HG03066 (cell line): ENCODE data around the gene WDR46.
"Not testable (repeated sequence)": the region's sequence is repeated elsewhere in the genome, so short reads cannot be mapped to it uniquely, and the experiment has no call there.

Experiments
- ATAC-seq: cut with Tn5 transposase; IDR thresholded peaks from one replicate; pipeline ENCODE4 v1.9.1; 2021; ENCODE audit warnings: low read depth; ENCODE audit not compliant: unreplicated experiment

WDR46 gene

DNA sequence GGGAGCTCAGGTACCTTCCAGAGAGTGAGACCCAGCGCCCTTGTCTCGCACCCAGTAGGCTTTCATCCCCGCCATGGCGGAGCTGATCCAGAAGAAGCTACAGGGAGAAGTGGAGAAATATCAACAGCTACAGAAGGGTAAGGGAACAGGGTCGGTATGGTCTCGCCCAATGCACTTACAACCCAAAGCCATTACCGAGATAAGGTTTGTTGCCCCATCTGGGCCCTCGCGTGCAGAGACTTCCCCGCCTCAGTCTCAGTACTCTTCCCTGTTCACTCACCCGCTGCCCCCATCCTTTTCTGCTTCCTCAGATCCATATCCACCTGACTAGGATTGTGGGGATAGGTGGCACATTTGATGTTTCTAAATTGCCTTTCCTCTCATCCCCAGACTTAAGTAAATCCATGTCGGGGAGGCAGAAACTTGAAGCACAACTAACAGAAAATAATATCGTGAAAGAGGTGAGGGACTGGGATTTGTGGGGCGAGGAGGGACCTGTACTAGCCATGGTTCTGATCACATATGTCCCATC, 811 bp upstream of the WDR46 start:
- ATAC-seq, result no peak

DNA sequence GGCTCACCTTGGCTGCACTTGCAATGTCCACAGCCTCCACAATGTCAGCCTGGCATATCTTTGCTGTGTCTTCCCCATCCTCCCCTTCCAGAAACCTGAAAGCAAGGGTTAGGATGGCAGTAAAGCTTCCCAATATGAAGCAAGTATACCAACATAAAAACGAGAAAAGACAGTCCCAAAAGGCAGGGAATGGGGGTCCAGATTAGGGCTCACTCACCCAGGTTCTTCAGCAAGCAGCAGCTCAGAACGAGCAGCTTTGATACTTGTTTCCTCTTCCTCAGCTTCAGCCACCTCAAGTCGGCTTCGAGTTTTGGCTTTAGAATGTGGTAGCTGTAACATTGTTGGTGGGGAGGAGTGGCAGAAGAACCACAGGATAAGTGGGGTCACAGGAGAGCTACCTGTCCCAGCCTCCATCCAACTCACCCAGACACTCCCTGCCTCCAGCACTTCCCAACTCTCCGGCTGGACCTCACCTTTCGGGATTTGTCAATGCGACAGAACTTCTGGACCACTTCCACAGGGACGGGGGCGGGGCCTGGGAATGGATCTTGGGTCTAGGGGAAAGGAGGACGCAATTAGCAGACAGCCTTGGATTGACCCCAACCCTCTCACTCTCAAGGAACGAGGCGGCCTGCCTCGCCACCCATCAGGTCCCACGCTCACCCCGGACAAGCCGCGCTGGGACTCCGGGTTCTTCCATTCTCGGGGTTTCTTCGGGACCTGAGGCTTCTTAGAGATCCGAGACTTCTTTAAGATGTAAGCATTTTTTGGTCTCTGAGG, 708 bp downstream of the WDR46 start:
- ATAC-seq, result no peak

DNA sequence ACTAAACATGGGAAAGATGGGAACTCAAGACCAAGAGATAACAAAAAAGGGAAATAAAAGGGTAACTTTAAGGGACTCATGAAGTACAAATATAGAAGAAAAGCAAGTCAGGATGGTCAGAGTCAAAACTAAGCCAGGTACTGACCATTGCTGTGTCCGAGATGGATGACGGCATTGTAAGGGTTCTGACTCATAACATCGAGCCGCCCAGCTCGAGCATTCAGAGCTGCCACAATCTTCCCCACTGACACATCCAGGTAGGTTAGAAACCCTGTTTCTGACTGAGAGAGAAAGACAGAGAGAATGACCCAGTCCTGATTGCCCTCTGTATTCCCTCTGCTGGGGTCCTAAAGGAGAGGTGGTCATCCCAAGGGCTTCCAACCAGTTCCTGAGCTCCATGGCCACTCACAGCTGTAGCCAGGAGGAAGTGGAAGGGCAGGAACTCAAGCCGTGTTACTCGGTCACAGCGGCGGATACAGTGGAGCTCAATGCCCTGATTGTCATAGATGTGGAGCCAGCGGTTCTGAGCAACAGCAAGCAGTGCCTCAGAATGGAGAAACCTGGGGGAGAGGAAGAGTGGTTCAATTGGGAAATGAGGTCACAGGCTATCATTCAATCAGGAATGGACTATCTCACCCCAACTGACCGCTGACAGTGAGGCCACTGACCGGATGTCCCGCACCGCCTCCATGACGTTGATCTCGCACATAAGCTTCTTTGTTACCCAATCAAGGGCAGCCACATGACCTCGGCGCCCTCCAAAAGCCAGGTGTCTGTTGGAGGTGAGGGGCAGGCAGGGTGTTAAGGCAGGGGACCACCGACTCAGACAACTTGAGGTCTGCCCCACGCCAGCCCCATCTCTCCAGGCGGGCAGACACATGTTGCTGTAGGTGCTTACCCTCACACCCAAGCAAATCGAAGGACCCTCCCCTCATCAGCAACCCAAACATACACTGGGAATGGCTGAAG, 1.8 kb downstream of the WDR46 start:
- no peak for ATAC-seq

DNA sequence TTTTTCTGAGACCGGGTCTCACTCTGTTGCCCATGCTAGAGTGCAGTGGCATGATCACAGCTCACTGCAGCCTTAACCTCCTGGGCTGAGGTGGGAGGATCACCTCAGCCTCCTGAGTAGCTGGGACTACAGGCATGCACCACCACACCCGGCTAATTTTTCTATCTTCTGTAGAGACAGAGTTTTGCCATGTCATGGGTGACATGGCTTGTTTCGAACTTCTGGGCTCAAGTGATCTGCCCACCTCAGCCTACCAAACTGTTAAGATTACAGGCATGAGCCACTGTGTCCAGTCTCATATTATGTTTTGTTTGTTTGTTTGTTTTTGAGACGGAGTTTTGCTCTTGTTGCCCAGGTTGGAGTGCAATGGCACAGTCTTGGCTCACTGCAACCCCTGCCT, 3.8 kb downstream of the WDR46 start:
- not testable (repeated sequence) for ATAC-seq

DNA sequence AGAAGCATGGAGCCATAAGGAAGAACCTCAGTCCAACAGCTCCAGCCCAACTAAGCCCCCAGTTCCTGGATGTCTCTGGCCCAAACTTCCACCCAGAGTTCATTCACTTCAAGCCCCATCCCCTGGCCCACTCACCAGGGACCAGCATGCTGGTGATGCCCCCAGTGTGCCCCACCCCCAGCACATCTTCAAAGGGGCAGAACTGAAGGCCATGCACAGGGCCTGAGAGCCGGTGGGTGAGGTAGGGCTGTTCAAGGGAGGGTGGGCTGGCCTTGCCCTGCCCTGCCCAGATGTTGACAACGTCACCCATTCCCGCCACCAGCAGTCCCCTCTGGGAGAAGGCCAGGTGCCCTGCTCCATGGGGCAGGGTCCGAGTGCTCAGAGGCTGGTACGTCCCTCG, 8.5 kb downstream of the WDR46 start:
- ATAC-seq, result no peak

DNA sequence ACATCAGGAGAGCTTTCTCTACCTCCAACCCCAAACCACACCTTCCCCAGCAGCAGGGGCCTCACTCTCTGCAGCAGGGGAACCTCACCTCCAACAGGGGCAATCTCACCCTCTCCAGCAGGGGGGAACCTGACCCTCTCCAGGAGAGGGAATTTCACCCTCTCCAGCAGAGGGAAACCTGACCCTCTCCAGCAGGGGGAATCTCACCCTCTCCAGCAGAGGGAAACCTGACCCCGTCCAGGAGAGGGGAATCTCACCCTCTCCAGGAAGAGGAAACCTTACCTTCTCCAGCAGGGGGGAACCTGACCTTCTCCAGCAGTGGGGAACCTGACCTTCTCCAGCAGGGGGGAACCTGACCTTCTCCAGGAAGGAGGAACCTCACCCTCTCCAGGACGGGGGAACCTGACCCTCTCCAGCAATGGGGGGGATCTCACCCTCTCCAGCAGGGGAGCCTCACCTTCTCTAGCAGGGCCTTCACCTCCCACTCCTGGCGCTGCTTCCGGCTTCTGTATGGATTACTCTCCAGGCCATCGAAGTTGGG, 9.0 kb downstream of the WDR46 start:
- ATAC-seq, result no peak

DNA sequence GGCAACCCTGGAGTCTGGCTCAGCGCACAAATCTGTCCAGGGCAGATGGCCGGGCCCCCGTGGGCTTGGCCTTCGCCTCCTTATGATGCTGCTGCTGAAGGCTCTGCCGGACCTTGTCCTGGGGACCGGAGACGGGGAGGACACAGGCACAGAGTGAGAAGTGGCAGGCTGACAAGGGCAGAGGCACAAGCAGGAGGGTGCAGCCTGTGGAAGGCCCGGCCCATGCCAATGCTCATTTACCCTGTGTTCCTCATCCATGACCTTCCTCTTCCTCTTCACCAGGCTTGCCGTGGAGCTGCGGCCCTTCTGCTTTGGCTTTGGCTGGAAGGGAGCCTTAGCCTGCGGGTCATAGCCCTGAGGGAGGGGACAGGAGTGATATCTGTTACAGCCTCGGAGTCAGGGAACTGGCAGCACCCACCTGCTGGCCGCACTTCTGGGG, 9.8 kb downstream of the WDR46 start:
- ATAC-seq, result no peak

DNA sequence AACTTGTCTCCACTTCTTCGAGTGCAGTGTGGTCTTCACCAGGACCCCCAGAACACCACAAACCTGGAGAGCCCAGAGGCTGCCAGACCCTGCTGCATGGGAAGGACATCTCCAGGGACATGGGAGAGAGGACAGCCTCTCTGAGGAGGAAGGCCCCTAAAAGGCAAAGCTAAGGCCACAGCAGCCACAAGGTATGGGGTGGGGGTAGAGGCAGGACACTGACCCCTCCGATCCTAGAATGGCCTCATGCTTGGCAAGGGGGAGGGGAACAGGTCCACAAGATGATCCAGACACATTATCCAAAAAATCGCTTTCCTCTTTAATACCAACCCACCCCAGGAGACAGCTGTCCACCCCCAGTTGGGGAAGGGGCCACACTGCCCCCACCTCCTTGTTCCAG, 10.2 kb downstream of the WDR46 start:
- no peak for ATAC-seq

DNA sequence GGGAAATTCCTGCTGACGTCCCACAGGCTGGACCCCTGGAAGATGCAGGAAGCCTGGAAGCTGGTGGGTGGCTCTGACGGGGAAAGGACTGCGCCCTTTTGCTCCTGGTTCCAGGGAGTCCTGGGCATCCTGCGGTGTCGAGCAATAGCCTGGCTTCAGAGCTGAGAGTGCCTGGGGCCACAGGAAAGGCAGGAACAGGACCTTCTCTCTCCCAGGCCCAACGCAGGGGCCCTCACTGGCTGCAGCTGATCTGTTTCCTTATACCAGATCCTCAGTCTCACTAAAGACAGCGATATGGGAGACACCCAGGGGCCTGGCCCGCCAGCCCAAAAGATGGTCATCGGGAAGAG, 10.7 kb downstream of the WDR46 start:
- ATAC-seq, result no peak

DNA sequence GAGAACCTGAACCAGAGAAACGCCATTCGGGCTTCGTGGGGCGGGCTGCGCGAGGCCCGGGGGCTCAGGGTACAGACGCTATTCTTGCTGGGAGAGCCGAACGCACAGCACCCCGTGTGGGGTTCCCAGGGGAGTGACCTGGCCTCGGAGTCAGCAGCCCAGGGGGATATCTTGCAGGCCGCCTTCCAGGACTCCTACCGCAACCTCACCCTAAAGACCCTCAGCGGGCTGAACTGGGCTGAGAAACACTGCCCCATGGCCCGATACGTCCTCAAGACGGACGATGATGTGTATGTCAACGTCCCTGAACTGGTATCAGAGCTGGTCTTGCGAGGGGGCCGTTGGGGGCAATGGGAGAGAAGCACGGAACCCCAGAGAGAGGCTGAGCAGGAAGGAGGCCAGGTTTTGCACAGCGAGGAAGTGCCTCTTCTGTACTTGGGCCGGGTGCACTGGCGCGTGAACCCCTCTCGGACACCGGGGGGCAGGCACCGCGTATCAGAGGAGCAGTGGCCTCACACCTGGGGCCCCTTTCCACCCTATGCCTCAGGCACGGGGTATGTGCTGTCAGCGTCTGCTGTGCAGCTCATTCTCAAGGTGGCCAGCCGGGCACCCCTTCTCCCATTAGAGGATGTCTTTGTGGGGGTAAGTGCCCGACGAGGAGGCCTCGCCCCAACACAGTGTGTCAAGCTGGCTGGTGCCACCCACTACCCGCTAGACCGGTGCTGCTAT, 11.2 kb downstream of the WDR46 start:
- ATAC-seq, result no peak

DNA sequence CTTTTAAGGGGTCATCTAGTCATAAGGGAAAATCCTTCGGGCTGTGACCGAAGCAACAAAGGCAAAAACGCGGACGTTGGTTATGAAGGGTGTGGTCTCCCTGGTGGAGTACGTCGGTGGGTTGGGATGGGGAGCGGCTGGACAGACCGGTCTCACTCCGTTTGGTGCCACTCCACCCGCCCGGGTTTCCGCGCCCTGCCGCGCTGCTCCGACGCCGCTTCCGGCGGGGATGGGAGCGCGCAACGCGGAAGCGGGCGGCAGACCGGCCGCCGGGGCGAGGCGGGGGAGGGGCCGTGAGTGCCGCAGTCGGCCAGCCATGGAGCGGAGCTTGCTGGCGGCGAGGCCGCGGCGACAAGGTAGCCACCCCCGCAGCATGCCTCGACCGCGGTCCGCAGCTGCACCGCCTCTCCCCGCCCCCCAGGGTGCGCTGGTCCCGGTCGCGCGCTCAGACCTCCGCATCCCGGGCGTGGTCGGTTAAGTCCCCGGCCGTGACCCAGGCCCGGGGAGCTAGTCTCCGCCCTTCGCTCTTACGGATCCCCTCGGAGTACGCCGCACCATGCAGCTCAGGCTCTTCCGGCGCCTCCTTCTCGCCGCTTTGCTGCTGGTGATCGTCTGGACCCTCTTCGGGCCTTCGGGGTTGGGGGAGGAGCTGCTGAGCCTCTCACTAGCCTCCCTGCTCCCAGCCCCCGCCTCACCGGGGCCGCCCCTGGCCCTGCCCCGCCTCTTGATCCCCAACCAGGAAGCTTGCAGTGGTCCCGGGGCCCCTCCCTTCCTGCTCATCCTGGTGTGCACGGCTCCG, 12.0 kb downstream of the WDR46 start, which contains the start of gene B3GALT4:
Gene B3GALT4, plus strand, starts transcription at position 260 of the 799 bp plus-strand sequence. Its CDS starts 297 bp downstream, at position 557.
- ATAC-seq, result peak; percentile 63

DNA sequence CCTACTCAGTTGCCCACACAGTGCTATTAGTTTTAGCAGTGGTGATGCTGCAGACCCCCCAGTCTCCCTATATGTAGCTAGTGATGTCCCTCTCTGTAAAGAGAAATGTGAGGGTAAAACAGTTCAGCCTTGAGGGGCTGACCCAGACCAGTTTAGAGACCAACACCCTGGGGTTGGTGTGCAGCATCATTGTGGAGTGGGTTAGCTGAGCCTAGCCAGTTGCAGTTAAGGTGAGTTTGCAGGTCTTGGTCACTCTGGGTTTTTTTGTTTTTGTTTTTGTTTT, 12.5 kb downstream of the WDR46 start:
- no peak for ATAC-seq

DNA sequence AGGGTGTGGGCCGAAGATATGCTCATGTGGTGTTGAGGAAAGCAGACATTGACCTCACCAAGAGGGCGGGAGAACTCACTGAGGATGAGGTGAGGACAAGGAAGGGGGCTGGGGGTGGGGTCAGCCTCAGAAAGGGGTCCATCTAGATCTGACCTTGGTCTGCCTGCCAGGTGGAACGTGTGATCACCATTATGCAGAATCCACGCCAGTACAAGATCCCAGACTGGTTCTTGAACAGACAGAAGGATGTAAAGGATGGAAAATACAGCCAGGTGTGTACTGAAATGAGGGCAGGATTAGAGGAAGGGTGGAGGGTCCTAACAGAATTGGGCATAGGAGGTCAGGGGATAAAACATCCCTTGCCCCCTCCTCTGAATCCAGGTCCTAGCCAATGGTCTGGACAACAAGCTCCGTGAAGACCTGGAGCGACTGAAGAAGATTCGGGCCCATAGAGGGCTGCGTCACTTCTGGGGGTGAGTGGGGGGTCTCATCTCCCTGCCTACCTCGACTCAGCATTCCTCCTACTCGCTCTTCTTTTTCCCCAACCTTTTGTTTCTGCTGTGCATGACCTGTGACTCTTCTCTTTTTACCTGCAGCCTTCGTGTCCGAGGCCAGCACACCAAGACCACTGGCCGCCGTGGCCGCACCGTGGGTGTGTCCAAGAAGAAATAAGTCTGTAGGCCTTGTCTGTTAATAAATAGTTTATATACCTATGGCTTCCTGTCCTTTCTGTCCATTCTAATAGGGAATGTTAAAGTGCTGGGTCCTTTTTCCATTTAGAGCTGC, 13.1 kb downstream of the WDR46 start:
- not testable (repeated sequence) for ATAC-seq

DNA sequence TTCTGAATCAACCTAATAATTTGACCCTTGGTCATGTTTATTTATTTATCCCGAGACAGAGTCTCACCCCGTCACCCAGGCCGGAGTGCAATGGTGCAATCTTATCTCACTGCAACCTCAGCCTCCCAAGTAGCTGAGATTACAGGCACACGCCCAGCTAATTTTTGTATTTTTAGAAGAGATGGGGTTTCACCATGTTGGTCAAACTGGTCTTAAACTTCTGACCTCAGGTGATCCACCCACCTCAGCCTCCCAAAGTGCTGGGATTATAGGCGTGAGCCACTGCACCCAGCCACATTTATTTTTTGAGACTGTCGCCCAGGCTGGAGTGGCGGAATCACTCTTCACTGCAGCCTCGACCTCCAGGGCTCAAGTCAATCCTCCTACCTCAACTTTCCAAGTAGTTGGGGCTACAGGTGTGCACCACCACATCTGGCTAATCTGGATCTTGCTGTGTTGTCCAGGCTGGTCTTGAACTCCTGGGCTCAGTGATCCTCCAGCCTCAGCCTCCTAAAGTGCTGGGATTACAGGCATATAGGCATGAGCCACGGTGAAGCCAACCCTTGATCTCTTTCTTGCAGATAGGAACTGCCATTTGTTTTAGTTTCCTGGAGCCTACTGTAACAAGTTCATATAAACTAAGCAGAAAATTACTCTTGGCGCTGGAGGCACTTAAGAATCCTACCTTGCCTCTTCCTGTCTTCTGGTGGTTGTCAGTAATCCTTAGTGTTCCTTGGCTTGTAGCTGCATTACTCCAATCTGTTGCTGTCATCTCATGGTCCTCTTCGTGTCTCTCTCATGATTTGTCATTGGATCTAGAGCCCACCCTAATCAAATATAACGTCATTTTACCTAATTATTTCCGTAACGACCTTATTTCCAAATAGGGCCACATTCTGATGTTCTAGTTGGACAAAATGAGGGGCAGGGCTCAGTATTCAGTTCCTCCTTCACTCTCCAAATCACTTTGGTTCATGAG, 14.8 kb downstream of the WDR46 start:
- ATAC-seq, result no peak

DNA sequence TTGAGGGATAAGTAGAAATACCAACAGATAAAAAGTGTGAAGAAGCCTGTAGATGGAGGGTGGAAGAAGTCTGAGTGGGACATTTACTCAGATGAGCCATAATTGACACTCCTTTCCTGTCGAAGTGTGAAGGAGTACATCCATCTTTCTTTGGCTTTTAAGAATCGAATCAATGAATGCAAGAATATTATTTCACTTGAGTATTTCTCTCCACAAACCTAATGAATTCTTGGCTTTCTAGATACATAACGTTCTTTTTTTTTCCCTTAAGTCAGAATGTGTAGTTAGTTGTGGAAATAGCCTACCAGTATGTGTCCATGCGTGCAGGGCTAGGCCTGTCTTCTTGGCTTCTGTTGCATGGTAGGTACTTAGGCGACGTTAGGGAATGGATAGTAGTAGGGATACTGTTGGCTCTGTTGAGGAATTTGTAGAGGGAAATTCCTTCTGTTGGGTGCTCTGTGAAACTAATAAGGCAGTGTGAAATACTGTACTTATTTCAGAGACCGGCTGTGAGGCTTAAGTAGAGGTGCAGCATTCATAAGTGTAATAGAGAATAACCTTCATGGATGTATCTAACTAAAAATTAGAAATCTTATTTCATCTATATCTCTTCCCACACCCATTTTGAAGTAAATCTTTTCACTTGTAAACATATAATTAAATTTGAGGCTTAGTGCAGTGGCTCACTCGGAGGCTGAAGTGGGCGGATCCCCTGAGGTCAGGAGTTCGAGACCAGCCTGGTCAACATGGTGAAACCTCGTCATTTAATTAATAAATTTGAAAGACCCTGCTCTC, 15.7 kb downstream of the WDR46 start:
- ATAC-seq, result no peak

DNA sequence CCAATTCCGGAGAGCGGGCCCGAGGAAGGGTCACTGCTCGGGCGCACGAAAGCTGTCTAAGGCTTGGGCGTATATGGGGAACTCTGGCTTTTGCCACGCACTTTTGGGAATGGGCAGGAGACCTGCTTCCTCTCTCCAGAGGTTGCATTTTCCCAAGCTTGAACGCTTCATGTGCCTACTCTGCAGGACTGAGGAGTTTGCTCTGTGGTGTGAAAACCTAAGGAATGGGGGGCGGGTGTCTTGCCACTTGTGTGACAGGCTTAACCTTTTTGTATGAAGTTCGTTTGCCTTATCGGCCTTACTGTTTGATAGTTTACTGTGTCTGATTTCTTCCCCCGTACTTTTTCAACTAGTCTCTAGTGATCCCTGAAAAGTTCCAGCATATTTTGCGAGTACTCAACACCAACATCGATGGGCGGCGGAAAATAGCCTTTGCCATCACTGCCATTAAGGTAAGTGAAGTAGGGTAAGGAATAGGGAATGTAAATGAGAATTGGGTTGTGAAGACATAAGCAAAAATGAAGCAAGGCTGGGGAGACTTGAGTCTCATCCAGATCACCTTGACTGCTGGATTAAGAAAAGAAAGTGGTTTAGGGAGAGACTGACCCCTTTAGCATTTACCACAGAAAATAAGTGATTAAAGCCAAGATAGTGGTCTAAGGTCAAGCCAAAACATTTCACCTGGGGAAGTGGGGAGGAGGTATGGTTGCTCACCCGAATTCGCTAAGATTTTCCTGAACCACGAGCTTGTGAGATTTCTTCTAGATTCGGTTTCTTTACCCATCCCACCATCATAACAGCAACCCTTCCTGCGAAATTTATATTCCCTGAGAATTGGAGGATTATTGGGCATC, 16.5 kb downstream of the WDR46 start:
- peak; percentile 15 for ATAC-seq
